ENCODE results near the gene SEMA3C. TPM values are rescaled to one million over a fixed set of nuclear protein-coding genes. Genes with fewer than 3 reads are reported as not detected.

Gene SEMA3C
- total RNA-seq, 1 donor from 2014 or later: 34.8 TPM

GRCh38 chr7:80847895-80848294, 71.0 kb downstream of the SEMA3C start:
- Histone ChIP-seq H3K9me3 (no peaks in the 10 kb centered on the region), H3K27me3 (ENCODE audit: low read depth) (no peaks in the 10 kb centered on the region), H3K36me3 (no peaks in the 10 kb centered on the region), H3K4me1 (peaks cover 2% of the 10 kb centered on the region), H3K27ac (no peak overlapping the region), H3K4me3 (no peak overlapping the region)
- DNase-seq (no peak), ATAC-seq (no peak)
- intact Hi-C loops (cut with DNase I): no loop called here
- no peak for TF ChIP-seq CTCF (IDR thresholded peaks at IDR 0.05)

- no peak for TF ChIP-seq CTCF (IDR thresholded peaks at IDR 0.05)
- intact Hi-C loops (cut with DNase I): no loop called here
- peaks cover 7% of the 10 kb centered on the region for H3K4me1 ChIP-seq
- H3K27me3 ChIP-seq (ENCODE audit: low read depth): no peaks in the 10 kb centered on the region
- DNase-seq (no peak), ATAC-seq (no peak)
- H3K36me3 ChIP-seq: no peaks in the 10 kb centered on the region
- H3K27ac ChIP-seq: no peak overlapping the region
- H3K4me3 ChIP-seq: no peak overlapping the region
- no peaks in the 10 kb centered on the region for H3K9me3 ChIP-seq
Measured at GRCh38 chr7:80847027-80847426, 71.8 kb downstream of the SEMA3C start.

- intact Hi-C loops (cut with DNase I): no loop called here
- no peaks in the 10 kb centered on the region for H3K36me3 ChIP-seq
- ATAC-seq: no peak
Measured at GRCh38 chr7:80844916-80845315, 73.9 kb downstream of the SEMA3C start.

GRCh38 chr7:80843018-80843677, 75.7 kb downstream of the SEMA3C start:
- ATAC-seq: no peak
- intact Hi-C loops (cut with DNase I): no loop called here
- Histone ChIP-seq H3K4me1 (peaks cover 7% of the 10 kb centered on the region), H3K9me3 (no peaks in the 10 kb centered on the region), H3K27me3 (ENCODE audit: low read depth) (no peaks in the 10 kb centered on the region), H3K27ac (no peak overlapping the region), H3K4me3 (no peak overlapping the region), H3K36me3 (no peaks in the 10 kb centered on the region)
- TF ChIP-seq CTCF (IDR thresholded peaks at IDR 0.05): no peak
- DNase-seq: no peak

More at GRCh38 chr7:80844916-80845315, 73.9 kb downstream of the SEMA3C start:
- no peak for DNase-seq
- Histone ChIP-seq H3K4me3 (no peak overlapping the region), H3K4me1 (peaks cover 7% of the 10 kb centered on the region), H3K27ac (no peak overlapping the region), H3K27me3 (ENCODE audit: low read depth) (no peaks in the 10 kb centered on the region), H3K9me3 (no peaks in the 10 kb centered on the region)
- TF ChIP-seq CTCF (IDR thresholded peaks at IDR 0.05): no peak

- no peaks in the 10 kb centered on the region for H3K36me3 ChIP-seq
- H3K4me3 ChIP-seq: no peak overlapping the region
- TF ChIP-seq CTCF (IDR thresholded peaks at IDR 0.05): no peak
- H3K27me3 ChIP-seq (ENCODE audit: low read depth): no peaks in the 10 kb centered on the region
- DNase-seq (no peak), ATAC-seq (peak in 1 of 2 donors; percentile 39)
- H3K27ac ChIP-seq: no peak overlapping the region
- intact Hi-C loops (cut with DNase I): no loop called here
- H3K4me1 ChIP-seq: peaks cover 7% of the 10 kb centered on the region
- no peaks in the 10 kb centered on the region for H3K9me3 ChIP-seq
Measured at GRCh38 chr7:80842022-80842790, 76.6 kb downstream of the SEMA3C start.

Data from lower lobe of right lung (tissue), 2 donors.